Measurements from ENCODE around the gene GRIK3.

DNA sequence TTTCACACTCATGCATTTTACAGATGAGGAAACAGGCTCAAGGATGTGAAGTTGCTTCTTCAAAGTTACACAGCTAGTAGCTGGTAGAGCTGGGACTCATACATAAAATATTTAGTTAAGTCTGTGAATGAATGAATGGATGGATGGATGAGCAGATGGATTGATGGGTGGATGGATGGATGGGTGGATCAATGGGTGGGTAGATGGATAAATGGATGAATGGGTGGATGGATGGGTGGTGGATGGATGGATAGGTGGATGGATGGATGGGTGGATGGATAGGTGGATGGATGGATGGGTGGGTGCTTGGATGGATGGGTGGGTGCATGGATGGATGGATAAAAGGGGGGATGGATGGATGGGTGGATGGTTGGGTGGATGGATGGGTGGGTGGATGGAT lies 240.9 kb downstream of the GRIK3 start:
- no peak for TF ChIP-seq MAFK (IDR thresholded peaks at IDR 0.05; ENCODE audit: partially characterized antibody)
- TF ChIP-seq, protein P1, sequence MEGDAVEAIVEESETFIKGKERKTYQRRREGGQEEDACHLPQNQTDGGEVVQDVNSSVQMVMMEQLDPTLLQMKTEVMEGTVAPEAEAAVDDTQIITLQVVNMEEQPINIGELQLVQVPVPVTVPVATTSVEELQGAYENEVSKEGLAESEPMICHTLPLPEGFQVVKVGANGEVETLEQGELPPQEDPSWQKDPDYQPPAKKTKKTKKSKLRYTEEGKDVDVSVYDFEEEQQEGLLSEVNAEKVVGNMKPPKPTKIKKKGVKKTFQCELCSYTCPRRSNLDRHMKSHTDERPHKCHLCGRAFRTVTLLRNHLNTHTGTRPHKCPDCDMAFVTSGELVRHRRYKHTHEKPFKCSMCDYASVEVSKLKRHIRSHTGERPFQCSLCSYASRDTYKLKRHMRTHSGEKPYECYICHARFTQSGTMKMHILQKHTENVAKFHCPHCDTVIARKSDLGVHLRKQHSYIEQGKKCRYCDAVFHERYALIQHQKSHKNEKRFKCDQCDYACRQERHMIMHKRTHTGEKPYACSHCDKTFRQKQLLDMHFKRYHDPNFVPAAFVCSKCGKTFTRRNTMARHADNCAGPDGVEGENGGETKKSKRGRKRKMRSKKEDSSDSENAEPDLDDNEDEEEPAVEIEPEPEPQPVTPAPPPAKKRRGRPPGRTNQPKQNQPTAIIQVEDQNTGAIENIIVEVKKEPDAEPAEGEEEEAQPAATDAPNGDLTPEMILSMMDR (IDR thresholded peaks at IDR 0.05) = no peak
- no peak for TF ChIP-seq POLR2AphosphoS2 (conservative IDR thresholded peaks at IDR 0.05; ENCODE audit: low read length)
- TF ChIP-seq JUNB (IDR thresholded peaks at IDR 0.05) = no peak
- TF ChIP-seq MAZ (IDR thresholded peaks at IDR 0.05; ENCODE audit: borderline replicate concordance, low read depth, low read length) = no peak
- no peak for TF ChIP-seq EP300 (IDR thresholded peaks at IDR 0.05)
- no peak for TF ChIP-seq NR3C1 (IDR thresholded peaks at IDR 0.05)
- no peak for TF ChIP-seq FOSL2 (IDR thresholded peaks at IDR 0.05)
- TF ChIP-seq FOSL2 (CRISPR knock-in tag; IDR thresholded peaks at IDR 0.05) = no peak
- TF ChIP-seq CBX2 (IDR thresholded peaks at IDR 0.05; ENCODE audit: borderline replicate concordance, low read depth) = no peak
- TF ChIP-seq KDM5A (IDR thresholded peaks at IDR 0.05) = no peak
- TF ChIP-seq JUN (IDR thresholded peaks at IDR 0.05) = no peak
- TF ChIP-seq ZFP36 (IDR thresholded peaks at IDR 0.05; ENCODE audit: borderline replicate concordance, partially characterized antibody) = no peak
- TF ChIP-seq CHD2 (IDR thresholded peaks at IDR 0.05; ENCODE audit: low read length, partially characterized antibody) = no peak
